Left lung (tissue), 10 donors: ENCODE results near the gene AKAP13. TPM values are rescaled to one million over a fixed set of nuclear protein-coding genes. Genes with fewer than 3 reads are reported as not detected.

ENCODE experiments used
- ATAC-seq: fragments of 200-7000 bp; cut with Tn5 transposase; one replicate; pipeline ENCODE4 v1.9.1; 2020; ENCODE audit warnings: moderate library complexity
- DNase-seq, 4 donors: peaks; one replicate each; pipeline ENCODE4 v3.0.0-alpha.2; 2013 to 2020
- H3K27ac ChIP-seq, 2 donors: fragments of 200-600 bp; sonication (generic) in 1 of 2; one replicate each; pipeline versions ENCODE4 v1.5.0 to v1.8.0; 2020 to 2021
- H3K27me3 ChIP-seq, 2 donors: fragments of 200-600 bp; sonication (generic) in 1 of 2; one replicate each; pipeline versions ENCODE4 v1.5.0 to v1.8.0; 2020 to 2021
- H3K36me3 ChIP-seq, 2 donors: fragments of 200-600 bp; sonication (generic) in 1 of 2; one replicate each; pipeline versions ENCODE4 v1.5.0 to v1.8.0; 2020 to 2021
- H3K4me1 ChIP-seq, 2 donors: fragments of 200-600 bp; one replicate each; pipeline ENCODE4 v1.8.0; 2021
- H3K4me3 ChIP-seq, 2 donors: fragments of 200-600 bp; sonication (generic) in 1 of 2; one replicate each; pipeline versions ENCODE4 v1.5.0 to v1.8.0; 2020 to 2021; ENCODE audit warnings: mild to moderate bottlenecking in 1 of 2
- H3K9me3 ChIP-seq, 2 donors: fragments of 200-600 bp; sonication (generic) in 1 of 2; one replicate each; pipeline versions ENCODE4 v1.5.0 to v1.8.0; 2020 to 2021
- intact Hi-C, 2 donors: fragments of 100-400 bp; cut with DNase I; formaldehyde crosslinking; loops; one replicate each; pipeline versions ENCODE4 v1.11.2 to v1.14.2; 2022
- polyA plus RNA-seq, 6 donors: library from polyadenylated mRNA; unstranded; fragments of 120-200 nt; gene quantifications; one replicate each; pipeline ENCODE4 v1.2.1, GENCODE V29; 2013; ENCODE audit not compliant: insufficient read length in 6 of 6
- total RNA-seq, 2 donors: library from RNA; stranded (reverse); fragmentation: NEBNext Ultra II Directional; extraction: Animal tissue kit (Norgen Biotek cat#: 25700); gene quantifications; one replicate each; pipeline ENCODE4 v1.2.1, GENCODE V29; 2021
- TF ChIP-seq, protein P1 (sequence below), 2 donors: fragments of 200-600 bp; sonication (generic) in 1 of 2; IDR thresholded peaks; one replicate each; pipeline versions ENCODE4 v1.5.0 to v1.8.0; 2021; ENCODE audit warnings: antibody characterized with exemption in 2 of 2
- donor health status: DM: no; HTN: yes; CAD: no.
- donor health status: DM: no; HTN: no; CAD: no.

The AKAP13 gene
- total and polyA plus RNA-seq, 8 donors = 93.6 to 346 (median 102) TPM

- intact Hi-C loops = no loop called here
- no peaks in the 10 kb centered on the region for H3K27me3 ChIP-seq
Observed at GRCh38 chr15:85354948-85355347, 25.5 kb upstream of the AKAP13 start.

GRCh38 chr15:85356276-85356675, 24.1 kb upstream of the AKAP13 start:
- intact Hi-C loops = no loop called here
- no peaks in the 10 kb centered on the region for H3K9me3 ChIP-seq
- DNase-seq = no peak
- TF ChIP-seq, protein P1, sequence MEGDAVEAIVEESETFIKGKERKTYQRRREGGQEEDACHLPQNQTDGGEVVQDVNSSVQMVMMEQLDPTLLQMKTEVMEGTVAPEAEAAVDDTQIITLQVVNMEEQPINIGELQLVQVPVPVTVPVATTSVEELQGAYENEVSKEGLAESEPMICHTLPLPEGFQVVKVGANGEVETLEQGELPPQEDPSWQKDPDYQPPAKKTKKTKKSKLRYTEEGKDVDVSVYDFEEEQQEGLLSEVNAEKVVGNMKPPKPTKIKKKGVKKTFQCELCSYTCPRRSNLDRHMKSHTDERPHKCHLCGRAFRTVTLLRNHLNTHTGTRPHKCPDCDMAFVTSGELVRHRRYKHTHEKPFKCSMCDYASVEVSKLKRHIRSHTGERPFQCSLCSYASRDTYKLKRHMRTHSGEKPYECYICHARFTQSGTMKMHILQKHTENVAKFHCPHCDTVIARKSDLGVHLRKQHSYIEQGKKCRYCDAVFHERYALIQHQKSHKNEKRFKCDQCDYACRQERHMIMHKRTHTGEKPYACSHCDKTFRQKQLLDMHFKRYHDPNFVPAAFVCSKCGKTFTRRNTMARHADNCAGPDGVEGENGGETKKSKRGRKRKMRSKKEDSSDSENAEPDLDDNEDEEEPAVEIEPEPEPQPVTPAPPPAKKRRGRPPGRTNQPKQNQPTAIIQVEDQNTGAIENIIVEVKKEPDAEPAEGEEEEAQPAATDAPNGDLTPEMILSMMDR (IDR thresholded peaks at IDR 0.05) = no peak
- H3K4me3 ChIP-seq = no peak overlapping the region
- H3K27ac ChIP-seq = no peak overlapping the region
- peaks cover 11 to 15% of the 10 kb centered on the region in 2 donors for H3K4me1 ChIP-seq
- no peak for ATAC-seq
- H3K27me3 ChIP-seq = no peaks in the 10 kb centered on the region
- no peaks in the 10 kb centered on the region for H3K36me3 ChIP-seq

More at GRCh38 chr15:85354948-85355347, 25.5 kb upstream of the AKAP13 start:
- TF ChIP-seq, protein P1 (IDR thresholded peaks at IDR 0.05) = no peak
- no peaks in the 10 kb centered on the region for H3K9me3 ChIP-seq
- H3K27ac ChIP-seq = no peak overlapping the region
- DNase-seq (no peak), ATAC-seq (no peak)
- H3K4me1 ChIP-seq = peaks cover 11 to 15% of the 10 kb centered on the region in 2 donors
- H3K4me3 ChIP-seq = no peak overlapping the region
- H3K36me3 ChIP-seq = no peaks in the 10 kb centered on the region

DNA sequence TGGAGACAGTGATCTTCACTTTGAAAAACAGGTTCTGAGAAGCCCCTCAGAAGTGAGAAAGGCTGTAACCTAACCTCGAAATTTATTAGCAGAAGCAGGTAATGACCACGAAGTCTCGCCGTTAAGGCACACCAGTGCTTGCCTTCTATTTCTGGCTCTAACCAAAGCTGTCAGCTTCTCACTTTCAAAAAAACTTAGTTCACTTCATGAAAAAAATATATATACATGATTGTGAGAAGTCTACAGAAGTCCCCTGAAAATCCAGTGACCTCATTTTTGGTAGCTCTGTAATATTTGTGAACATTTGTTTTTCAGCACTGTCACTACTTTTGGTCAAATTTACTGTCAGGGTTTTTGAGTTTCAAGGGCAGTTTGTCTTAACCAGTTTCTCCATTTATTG, 19.1 kb upstream of the AKAP13 start:
- TF ChIP-seq, protein P1 (IDR thresholded peaks at IDR 0.05) = no peak
- Histone ChIP-seq H3K36me3 (no peaks in the 10 kb centered on the region), H3K27ac (no peak overlapping the region), H3K9me3 (no peaks in the 10 kb centered on the region), H3K4me3 (no peak overlapping the region), H3K27me3 (no peaks in the 10 kb centered on the region), H3K4me1 (peaks cover 11 to 15% of the 10 kb centered on the region in 2 donors)
- intact Hi-C loops = loop anchor here in 1 of 2 donors (10.0 kb wide), 1 partner anchor 53 kb away; no protein-coding TSS in a partner anchor
- ATAC-seq (no peak), DNase-seq (no peak)

DNA sequence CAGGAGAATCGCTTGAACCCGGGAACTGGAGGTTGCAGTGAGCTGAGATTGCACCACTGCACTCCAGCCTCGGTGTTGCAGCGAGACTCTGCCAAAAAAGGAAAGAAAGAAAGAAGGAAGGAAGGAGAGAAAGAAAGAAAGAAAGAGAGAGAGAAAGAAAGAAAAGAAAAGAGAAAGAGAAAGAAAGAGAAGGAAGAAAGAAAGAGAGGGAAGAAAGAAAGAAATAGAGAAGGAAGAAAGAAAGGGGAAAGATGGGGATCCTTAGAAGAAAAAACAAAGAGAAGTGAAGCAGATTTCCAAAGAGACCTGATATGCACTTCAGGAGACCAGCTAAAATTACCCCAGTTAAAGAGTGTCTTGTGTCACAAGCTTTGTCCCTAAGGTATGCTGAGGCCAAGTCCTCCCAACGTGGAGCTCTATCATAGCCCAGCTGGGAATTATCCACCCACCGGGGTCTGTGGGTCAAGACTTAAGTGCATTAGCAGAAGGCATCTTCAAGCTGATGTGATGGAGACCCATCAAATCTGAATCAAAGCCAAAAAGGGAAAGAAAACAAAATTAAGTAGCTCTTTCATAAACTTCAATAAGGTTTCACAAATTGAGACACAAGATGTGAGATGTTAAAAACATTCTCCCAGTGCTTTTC, 17.8 kb upstream of the AKAP13 start:
- ATAC-seq = no peak
- no peak overlapping the region for H3K27ac ChIP-seq
- TF ChIP-seq, protein P1 (IDR thresholded peaks at IDR 0.05) = no peak

DNA sequence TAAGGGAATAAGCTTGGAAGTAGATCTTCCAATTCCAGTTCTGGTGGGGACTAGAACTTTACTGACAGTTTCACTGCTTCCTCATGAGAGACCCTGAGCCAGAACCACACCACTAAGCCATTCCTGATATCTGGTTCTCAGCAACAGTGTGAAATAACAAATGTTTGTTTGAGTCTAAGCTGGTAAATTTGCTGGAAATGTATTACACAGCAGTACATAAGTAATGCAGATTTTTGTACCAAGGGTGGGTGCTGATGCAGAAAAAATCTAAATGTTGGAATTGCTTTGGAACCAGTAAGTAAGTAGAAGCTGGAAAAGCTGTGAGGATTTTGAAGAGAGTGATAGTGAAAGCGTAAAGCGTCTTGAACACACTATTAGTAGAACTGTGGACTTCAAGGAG, 14.4 kb upstream of the AKAP13 start:
- Histone ChIP-seq H3K27ac (no peak overlapping the region), H3K4me1 (no peaks in the 10 kb centered on the region), H3K4me3 (no peak overlapping the region), H3K36me3 (no peaks in the 10 kb centered on the region), H3K9me3 (no peaks in the 10 kb centered on the region), H3K27me3 (no peaks in the 10 kb centered on the region)
- intact Hi-C loops = loop anchor here in 1 of 2 donors (10.0 kb wide), 1 partner anchor 49 kb away; no protein-coding TSS in a partner anchor
- ATAC-seq = no peak
- DNase-seq = no peak
- TF ChIP-seq, protein P1 (IDR thresholded peaks at IDR 0.05) = no peak

More for the DNA sequence above, 17.8 kb upstream of the AKAP13 start:
- intact Hi-C loops = loop anchor here in 1 of 2 donors (10.0 kb wide), 1 partner anchor 52 kb away; no protein-coding TSS in a partner anchor
- Histone ChIP-seq H3K4me1 (peaks cover 9 to 10% of the 10 kb centered on the region in 2 donors), H3K9me3 (no peaks in the 10 kb centered on the region), H3K36me3 (no peaks in the 10 kb centered on the region), H3K4me3 (no peak overlapping the region), H3K27me3 (no peaks in the 10 kb centered on the region)
- no peak for DNase-seq
